ENCODE results near the gene USP48.

DNA sequence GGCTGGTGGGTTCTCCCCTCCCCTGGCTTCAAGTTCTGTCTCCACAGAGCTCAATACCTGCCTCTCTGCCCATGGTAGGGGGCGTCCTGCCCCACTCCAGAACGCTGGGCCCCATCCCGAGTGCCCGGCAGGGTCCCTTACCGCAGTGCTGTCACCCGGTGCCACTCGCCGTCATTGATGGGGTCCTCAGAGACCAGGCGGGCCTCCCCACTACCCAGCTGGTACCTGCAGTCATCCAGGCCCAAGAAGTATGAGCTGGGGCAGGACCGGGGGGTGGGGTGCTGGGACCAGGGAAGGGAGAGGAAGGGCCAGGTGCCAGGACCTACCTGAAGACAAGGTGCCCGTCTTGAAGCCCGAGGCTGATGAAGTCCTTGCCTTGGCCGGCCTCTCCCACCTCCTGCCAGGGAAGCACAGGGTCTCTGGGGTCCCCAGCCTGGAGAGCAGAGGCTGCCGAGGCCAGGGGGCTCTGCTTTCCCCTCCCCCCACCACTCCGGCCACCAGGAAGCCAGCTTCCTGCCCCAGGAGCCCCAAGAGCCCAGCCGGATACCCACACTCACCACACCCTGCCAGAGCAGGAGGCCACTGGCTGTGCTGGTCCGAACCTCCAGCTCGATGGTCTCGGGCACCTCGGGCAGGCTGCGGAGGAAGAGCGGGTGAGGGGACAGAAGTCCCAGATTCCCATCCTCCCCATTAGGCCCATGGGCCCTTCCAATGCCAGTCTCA, 41.2 kb upstream of the USP48 start:
- TF ChIP-seq, protein P1, sequence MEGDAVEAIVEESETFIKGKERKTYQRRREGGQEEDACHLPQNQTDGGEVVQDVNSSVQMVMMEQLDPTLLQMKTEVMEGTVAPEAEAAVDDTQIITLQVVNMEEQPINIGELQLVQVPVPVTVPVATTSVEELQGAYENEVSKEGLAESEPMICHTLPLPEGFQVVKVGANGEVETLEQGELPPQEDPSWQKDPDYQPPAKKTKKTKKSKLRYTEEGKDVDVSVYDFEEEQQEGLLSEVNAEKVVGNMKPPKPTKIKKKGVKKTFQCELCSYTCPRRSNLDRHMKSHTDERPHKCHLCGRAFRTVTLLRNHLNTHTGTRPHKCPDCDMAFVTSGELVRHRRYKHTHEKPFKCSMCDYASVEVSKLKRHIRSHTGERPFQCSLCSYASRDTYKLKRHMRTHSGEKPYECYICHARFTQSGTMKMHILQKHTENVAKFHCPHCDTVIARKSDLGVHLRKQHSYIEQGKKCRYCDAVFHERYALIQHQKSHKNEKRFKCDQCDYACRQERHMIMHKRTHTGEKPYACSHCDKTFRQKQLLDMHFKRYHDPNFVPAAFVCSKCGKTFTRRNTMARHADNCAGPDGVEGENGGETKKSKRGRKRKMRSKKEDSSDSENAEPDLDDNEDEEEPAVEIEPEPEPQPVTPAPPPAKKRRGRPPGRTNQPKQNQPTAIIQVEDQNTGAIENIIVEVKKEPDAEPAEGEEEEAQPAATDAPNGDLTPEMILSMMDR (IDR thresholded peaks at IDR 0.05): no peak
- TF ChIP-seq POLR2A (IDR thresholded peaks at IDR 0.05): no peak

All from Peyer's patch (tissue), 4 donors.